Eye (tissue), 1 donor: ENCODE measurements around the gene NUMB.
A peak's percentile ranks its signal among the peaks of the same experiment; 100 is the strongest.

ENCODE experiments used
- DNase-seq: peaks from one replicate; pipeline ENCODE4 v3.0.0-alpha.2; 2015

The NUMB gene

GRCh38 chr14:73243341-73243740 is 215.0 kb downstream of the NUMB start:
- no peak for DNase-seq

- no peak for DNase-seq
Observed at GRCh38 chr14:73242357-73242901, 215.9 kb downstream of the NUMB start.

GRCh38 chr14:73241481-73242165 is 216.7 kb downstream of the NUMB start:
- DNase-seq: no peak

- DNase-seq: no peak
Observed at GRCh38 chr14:73240816-73241480, 217.4 kb downstream of the NUMB start.

- peak; percentile 57 for DNase-seq
Observed at GRCh38 chr14:73239393-73240241, 218.7 kb downstream of the NUMB start.

GRCh38 chr14:73238941-73239340 is 219.4 kb downstream of the NUMB start:
- DNase-seq: peak; percentile 31

- DNase-seq: peak; percentile 55
Observed at GRCh38 chr14:73238424-73238852, 219.9 kb downstream of the NUMB start.

- DNase-seq: peak; percentile 47
Observed at GRCh38 chr14:73237786-73238423, 220.4 kb downstream of the NUMB start.

- DNase-seq: peak; percentile 33
Observed at GRCh38 chr14:73237219-73237785, 221.0 kb downstream of the NUMB start, which contains the start of gene PAPLN. PAPLN (plus strand) TSS chr14:73237506; CDS start chr14:73239779, 2,273 bp downstream.

- no peak for DNase-seq
Observed at GRCh38 chr14:73236752-73237218, 221.6 kb downstream of the NUMB start.

GRCh38 chr14:73236157-73236556 is 222.2 kb downstream of the NUMB start:
- no peak for DNase-seq

GRCh38 chr14:73235531-73236155 is 222.7 kb downstream of the NUMB start:
- peak; percentile 83 for DNase-seq

GRCh38 chr14:73234586-73235394 is 223.6 kb downstream of the NUMB start:
- DNase-seq: no peak

- no peak for DNase-seq
Observed at GRCh38 chr14:73234029-73234428, 224.3 kb downstream of the NUMB start.

GRCh38 chr14:73233564-73233963 is 224.8 kb downstream of the NUMB start:
- no peak for DNase-seq

GRCh38 chr14:73232984-73233383 is 225.4 kb downstream of the NUMB start:
- no peak for DNase-seq

- DNase-seq: no peak
Observed at GRCh38 chr14:73231981-73232851, 226.1 kb downstream of the NUMB start.

- no peak for DNase-seq
Observed at GRCh38 chr14:73230051-73230450, 228.3 kb downstream of the NUMB start.
